Stimulated activated CD8-positive, alpha-beta memory T cell treated with anti-CD3 and anti-CD28 coated beads, Interleukin-15, amount 100 ng/mL, for 48 hours (primary cell): ENCODE results near the gene VAX1.
"Not testable (repeated sequence)": the region's sequence is repeated elsewhere in the genome, so short reads cannot be mapped to it uniquely, and the experiment has no call there.

Experiments used
- DNase-seq, 2 donors: peaks; one replicate each; pipeline ENCODE4 v3.0.0-alpha.2; 2020; ENCODE audit warnings: low read depth in 2 of 2

The VAX1 gene

GRCh38 chr10:117135026-117135372 is 3.1 kb downstream of the VAX1 start:
- DNase-seq: no peak

- DNase-seq: no peak
Measured at GRCh38 chr10:117134306-117135025, 3.6 kb downstream of the VAX1 start.

- no peak for DNase-seq
Measured at GRCh38 chr10:117134056-117134305, 4.1 kb downstream of the VAX1 start.

- DNase-seq: no peak
Measured at GRCh38 chr10:117133273-117134055, 4.6 kb downstream of the VAX1 start.

GRCh38 chr10:117132751-117133231 is 5.3 kb downstream of the VAX1 start:
- DNase-seq: no peak

- no peak for DNase-seq
Measured at GRCh38 chr10:117131376-117132327, 6.4 kb downstream of the VAX1 start.

GRCh38 chr10:117130862-117131375 is 7.2 kb downstream of the VAX1 start:
- DNase-seq: no peak

- no peak for DNase-seq
Measured at GRCh38 chr10:117130346-117130745, 7.7 kb downstream of the VAX1 start.

GRCh38 chr10:117126645-117127044 is 11.4 kb downstream of the VAX1 start:
- not testable (repeated sequence) for DNase-seq

- no peak for DNase-seq
Measured at GRCh38 chr10:117126034-117126433, 12.0 kb downstream of the VAX1 start.

GRCh38 chr10:117112220-117112619 is 25.9 kb downstream of the VAX1 start:
- no peak for DNase-seq

GRCh38 chr10:117107238-117107637 is 30.8 kb downstream of the VAX1 start:
- no peak for DNase-seq

- no peak for DNase-seq
Measured at GRCh38 chr10:117096599-117097201, 41.4 kb downstream of the VAX1 start.

GRCh38 chr10:117094856-117095255 is 43.2 kb downstream of the VAX1 start:
- DNase-seq: no peak

GRCh38 chr10:117092386-117092785 is 45.7 kb downstream of the VAX1 start:
- no peak for DNase-seq

- DNase-seq: no peak
Measured at GRCh38 chr10:117090834-117091233, 47.2 kb downstream of the VAX1 start.

GRCh38 chr10:117087521-117087920 is 50.5 kb downstream of the VAX1 start:
- no peak for DNase-seq

- no peak for DNase-seq
Measured at GRCh38 chr10:117086546-117086945, 51.5 kb downstream of the VAX1 start.

- DNase-seq: not testable (repeated sequence)
Measured at GRCh38 chr10:117084421-117085246, 53.4 kb downstream of the VAX1 start.
